NCI-H2196 treated with DMSO at 0.1 percent for 48 hours (cell line): ENCODE data around the gene NAA16.
"Not testable (repeated sequence)": the region's sequence is repeated elsewhere in the genome, so short reads cannot be mapped to it uniquely, and the experiment has no call there.

Source experiments
- DNase-seq: peaks from one replicate; lab custom pipeline; 2025; ENCODE audit not compliant: unreplicated experiment; lab: John Stamatoyannopoulos, UW

Gene NAA16

GRCh38 chr13:41403983-41404382 lies 92.9 kb downstream of the NAA16 start:
- no peak for DNase-seq

- no peak for DNase-seq
Observed at GRCh38 chr13:41405367-41405766, 94.3 kb downstream of the NAA16 start.

- no peak for DNase-seq
Observed at GRCh38 chr13:41407380-41407779, 96.3 kb downstream of the NAA16 start.

- no peak for DNase-seq
Observed at GRCh38 chr13:41408121-41408520, 97.1 kb downstream of the NAA16 start.

- no peak for DNase-seq
Observed at GRCh38 chr13:41408746-41409145, 97.7 kb downstream of the NAA16 start.

- no peak for DNase-seq
Observed at GRCh38 chr13:41409611-41410010, 98.5 kb downstream of the NAA16 start.

- DNase-seq = no peak
Observed at GRCh38 chr13:41411060-41411459, 100.0 kb downstream of the NAA16 start.

GRCh38 chr13:41411522-41411921 lies 100.5 kb downstream of the NAA16 start:
- DNase-seq = no peak

GRCh38 chr13:41413872-41414271 lies 102.8 kb downstream of the NAA16 start:
- no peak for DNase-seq

- no peak for DNase-seq
Observed at GRCh38 chr13:41416276-41416675, 105.2 kb downstream of the NAA16 start.

GRCh38 chr13:41418027-41418426 lies 107.0 kb downstream of the NAA16 start:
- DNase-seq = no peak

GRCh38 chr13:41418731-41419130 lies 107.7 kb downstream of the NAA16 start:
- no peak for DNase-seq

- no peak for DNase-seq
Observed at GRCh38 chr13:41419206-41419605, 108.1 kb downstream of the NAA16 start.

- no peak for DNase-seq
Observed at GRCh38 chr13:41420146-41420545, 109.1 kb downstream of the NAA16 start.

- not testable (repeated sequence) for DNase-seq
Observed at GRCh38 chr13:41421330-41421729, 110.3 kb downstream of the NAA16 start.

GRCh38 chr13:41421983-41422382 lies 110.9 kb downstream of the NAA16 start:
- not testable (repeated sequence) for DNase-seq

GRCh38 chr13:41423259-41423658 lies 112.2 kb downstream of the NAA16 start:
- DNase-seq = not testable (repeated sequence)

- DNase-seq = not testable (repeated sequence)
Observed at GRCh38 chr13:41424675-41425074, 113.6 kb downstream of the NAA16 start.

GRCh38 chr13:41426047-41426446 lies 115.0 kb downstream of the NAA16 start:
- no peak for DNase-seq
